HUDEP-2 (cell line): ENCODE data around the gene GABBR2.
"Not testable (repeated sequence)": the region's sequence is repeated elsewhere in the genome, so short reads cannot be mapped to it uniquely, and the experiment has no call there.

Experiments used
- DNase-seq, 76 experiments: peaks; one replicate each; lab custom pipeline; 2025; ENCODE audit not compliant: unreplicated experiment in 76 of 76; lab: John Stamatoyannopoulos, UW

Gene GABBR2

GRCh38 chr9:98283143-98283542 lies 425.6 kb downstream of the GABBR2 start:
- DNase-seq = not testable (repeated sequence)

- no peak for DNase-seq
Measured at GRCh38 chr9:98281281-98281680, 427.5 kb downstream of the GABBR2 start.

- DNase-seq = no peak
Measured at GRCh38 chr9:98280574-98280973, 428.2 kb downstream of the GABBR2 start.

GRCh38 chr9:98280162-98280561 lies 428.6 kb downstream of the GABBR2 start:
- no peak for DNase-seq

- no peak for DNase-seq
Measured at GRCh38 chr9:98276907-98277469, 431.7 kb downstream of the GABBR2 start.

GRCh38 chr9:98275159-98275558 lies 433.6 kb downstream of the GABBR2 start:
- DNase-seq = no peak

GRCh38 chr9:98272083-98272482 lies 436.7 kb downstream of the GABBR2 start:
- DNase-seq = no peak

GRCh38 chr9:98271479-98271878 lies 437.3 kb downstream of the GABBR2 start:
- peak in 2 of 76 experiments; percentile 6 to 10 for DNase-seq

GRCh38 chr9:98270284-98270683 lies 438.5 kb downstream of the GABBR2 start:
- DNase-seq = not testable (repeated sequence)

- DNase-seq = not testable (repeated sequence)
Measured at GRCh38 chr9:98269652-98270051, 439.1 kb downstream of the GABBR2 start.

- DNase-seq = not testable (repeated sequence)
Measured at GRCh38 chr9:98267556-98267955, 441.2 kb downstream of the GABBR2 start.

- no peak for DNase-seq
Measured at GRCh38 chr9:98264516-98264915, 444.2 kb downstream of the GABBR2 start.

- peak in 70 of 76 experiments; percentile 14 to 83 (median 62) for DNase-seq
Measured at GRCh38 chr9:98263482-98264357, 445.0 kb downstream of the GABBR2 start.

GRCh38 chr9:98263080-98263479 lies 445.7 kb downstream of the GABBR2 start:
- DNase-seq = no peak

- no peak for DNase-seq
Measured at GRCh38 chr9:98262056-98262455, 446.7 kb downstream of the GABBR2 start.

- no peak for DNase-seq
Measured at GRCh38 chr9:98260635-98261034, 448.1 kb downstream of the GABBR2 start.

- no peak for DNase-seq
Measured at GRCh38 chr9:98259791-98260190, 448.9 kb downstream of the GABBR2 start.

GRCh38 chr9:98256756-98257155 lies 452.0 kb downstream of the GABBR2 start:
- peak in 14 of 76 experiments; percentile 4 to 35 (median 20) for DNase-seq

GRCh38 chr9:98255578-98256296 lies 453.0 kb downstream of the GABBR2 start, which contains the start of gene TBC1D2:
TSS of gene TBC1D2 (minus strand) at chr9:98255649. CDS start at chr9:98255541, 108 bp downstream.
- DNase-seq = peak; percentile 66 to 98 (median 94)

GRCh38 chr9:98255061-98255577 lies 453.6 kb downstream of the GABBR2 start:
- DNase-seq = peak in 7 of 76 experiments; percentile 5 to 87 (median 41)
